HG03469 (cell line): ENCODE data around the gene TNNT2.

Experiments
- ATAC-seq: cut with Tn5 transposase; IDR thresholded peaks from one replicate; pipeline ENCODE4 v1.9.1; 2021; ENCODE audit warnings: mild to moderate bottlenecking, moderate library complexity, moderate number of reproducible peaks; ENCODE audit not compliant: unreplicated experiment

Gene TNNT2

DNA sequence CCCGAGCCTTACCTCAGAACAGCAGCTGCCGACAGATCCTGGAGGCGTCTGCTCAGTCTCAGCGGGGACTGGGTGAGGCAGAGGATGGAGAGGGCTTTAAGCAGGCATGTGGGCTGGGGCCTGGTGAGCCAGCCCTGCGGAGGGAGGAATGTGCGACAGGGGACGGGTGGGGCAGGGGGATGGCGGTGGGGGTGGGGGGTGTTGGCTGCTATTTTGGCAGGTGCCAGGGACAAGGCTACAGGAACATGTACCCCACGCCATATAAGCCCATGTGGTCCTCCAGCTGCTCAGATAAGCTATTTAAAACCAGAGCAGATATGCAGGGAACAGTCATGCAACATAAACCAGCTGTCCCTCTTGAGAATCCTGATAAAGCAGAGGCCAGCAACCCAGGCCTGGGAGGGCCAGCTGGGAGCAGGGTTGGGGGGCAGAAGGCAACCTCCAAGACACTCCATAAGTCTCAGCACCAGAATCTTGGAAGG, at the start of gene TNNT2:
TNNT2 (minus strand) TSS at position 70 of the 482 bp plus-strand sequence. CDS start 4,426 bp downstream, outside the sequence.
- ATAC-seq: no peak

DNA sequence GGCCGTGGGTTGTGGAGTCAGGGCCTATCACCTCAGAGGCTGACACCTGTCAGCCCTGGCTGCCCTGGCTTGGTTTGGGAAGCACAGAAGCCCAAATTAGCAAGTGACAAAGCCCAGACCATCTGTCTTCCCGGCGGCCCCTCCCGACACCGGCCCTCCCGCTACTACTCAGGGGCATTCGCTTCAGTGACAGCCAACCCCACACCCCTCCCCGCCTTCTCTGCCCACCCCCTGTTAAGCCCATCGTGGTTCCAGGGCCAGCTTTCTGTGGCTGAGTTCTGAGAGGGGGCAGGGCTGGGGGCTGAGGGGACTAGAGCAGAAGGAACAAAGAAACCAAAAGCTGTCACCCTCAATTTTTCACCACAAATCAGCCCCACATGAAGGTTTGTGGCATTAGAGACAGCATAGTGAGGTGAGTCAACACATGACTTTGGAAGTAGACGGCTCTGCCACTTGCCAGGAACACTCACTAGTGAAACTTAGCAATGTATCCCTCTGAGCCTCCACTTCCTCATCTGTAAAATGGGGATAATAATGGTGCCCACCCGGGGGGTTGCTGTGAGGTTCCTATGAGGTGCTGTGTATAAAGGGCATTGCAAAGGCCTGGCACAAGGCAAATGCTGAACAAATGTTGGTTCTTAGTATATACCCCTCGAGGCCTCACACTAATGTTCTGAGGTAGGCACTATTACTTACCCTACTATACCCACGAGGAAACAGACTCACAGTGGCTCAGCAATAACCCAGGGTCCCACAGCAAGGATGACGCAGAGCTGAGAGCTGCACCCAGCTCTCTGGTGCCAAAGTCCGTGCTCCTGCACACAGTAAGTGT, 49.2 kb upstream of the TNNT2 start:
- ATAC-seq: no peak

DNA sequence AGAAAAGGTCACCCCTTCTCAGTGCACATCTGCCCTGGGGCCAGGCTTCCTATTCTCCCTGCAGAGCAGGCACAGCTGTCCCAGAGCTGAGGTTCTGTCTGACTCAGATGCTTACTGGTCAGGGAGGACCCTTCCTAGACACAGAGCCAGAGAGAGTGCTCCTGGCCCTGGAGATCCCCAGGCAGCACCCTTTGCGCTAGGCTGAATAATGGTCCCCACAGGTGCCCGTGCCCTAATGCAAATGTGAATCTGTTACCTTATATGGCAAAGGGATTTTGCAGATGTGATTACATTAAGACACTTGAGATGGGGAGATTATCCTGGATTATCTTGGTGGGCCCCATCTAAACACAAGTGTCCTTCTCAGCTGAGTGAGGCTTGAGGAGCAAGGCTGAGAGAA, 46.7 kb upstream of the TNNT2 start:
- no peak for ATAC-seq

DNA sequence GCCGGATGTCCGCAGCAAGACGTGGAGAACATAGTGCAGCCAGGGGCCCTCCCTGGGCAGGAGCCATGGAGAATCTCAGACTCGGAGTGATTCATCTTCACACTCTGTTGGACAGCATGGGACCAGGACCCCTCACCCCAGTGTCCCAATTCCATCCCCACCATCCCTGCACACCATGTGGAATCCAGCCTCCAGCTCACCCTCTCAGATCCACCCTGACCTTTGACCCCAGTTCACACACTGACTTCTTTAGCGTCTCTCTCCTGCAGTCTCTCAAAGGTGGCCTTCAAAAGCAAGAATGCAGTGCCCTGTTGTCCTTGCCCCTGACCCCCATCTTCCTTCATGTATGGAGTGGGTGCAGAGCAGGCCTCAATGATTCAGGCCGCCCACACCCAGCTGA, 46.2 kb upstream of the TNNT2 start:
- ATAC-seq: no peak

DNA sequence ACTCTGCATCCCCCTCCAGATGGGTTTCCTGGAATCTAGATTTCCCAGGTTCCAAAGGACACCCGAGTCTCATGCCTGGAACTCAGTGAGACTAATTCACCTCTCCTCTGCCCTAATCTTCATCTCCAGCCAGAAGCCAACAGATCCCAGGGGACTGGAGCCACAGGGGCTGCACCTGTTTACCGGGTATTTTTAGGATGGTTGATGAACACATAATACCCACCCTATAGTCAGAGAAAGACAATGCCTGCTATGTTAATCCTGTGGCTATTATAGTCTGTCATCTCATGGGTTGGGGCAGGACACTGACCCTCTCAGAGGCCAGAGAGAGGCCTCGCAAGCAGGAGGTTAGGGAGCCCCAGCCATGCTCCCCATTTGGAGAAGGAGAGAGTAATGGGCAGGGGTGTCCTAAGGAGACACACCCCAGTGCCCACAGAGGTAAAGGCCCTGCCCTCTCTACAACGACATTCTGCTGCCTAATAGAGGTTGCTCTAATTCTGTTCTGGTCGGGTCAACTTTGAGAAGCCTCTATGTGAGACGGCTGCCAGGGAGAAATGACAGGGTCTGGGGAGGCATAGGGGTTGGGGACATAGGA, 45.1 kb upstream of the TNNT2 start:
- no peak for ATAC-seq

DNA sequence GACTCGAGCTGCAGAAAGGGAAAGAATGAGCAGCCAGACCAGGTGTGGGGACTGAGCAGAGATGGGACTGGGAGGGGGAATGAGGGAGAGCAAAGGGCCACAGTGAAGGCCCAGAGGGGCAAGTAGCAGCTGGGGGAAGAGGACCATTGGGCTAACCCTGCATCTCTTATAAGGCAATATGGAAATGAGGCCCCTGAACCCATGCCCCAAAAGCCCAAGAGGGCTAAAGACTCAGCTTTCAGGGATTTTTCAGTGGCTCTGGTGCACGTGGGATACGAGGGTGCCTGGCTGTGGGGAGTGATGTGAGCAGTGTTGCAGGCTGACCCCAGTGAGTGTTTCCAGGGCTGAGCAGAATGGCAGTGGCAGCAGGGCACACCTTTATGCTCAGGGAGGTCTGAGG, 44.5 kb upstream of the TNNT2 start:
- no peak for ATAC-seq

DNA sequence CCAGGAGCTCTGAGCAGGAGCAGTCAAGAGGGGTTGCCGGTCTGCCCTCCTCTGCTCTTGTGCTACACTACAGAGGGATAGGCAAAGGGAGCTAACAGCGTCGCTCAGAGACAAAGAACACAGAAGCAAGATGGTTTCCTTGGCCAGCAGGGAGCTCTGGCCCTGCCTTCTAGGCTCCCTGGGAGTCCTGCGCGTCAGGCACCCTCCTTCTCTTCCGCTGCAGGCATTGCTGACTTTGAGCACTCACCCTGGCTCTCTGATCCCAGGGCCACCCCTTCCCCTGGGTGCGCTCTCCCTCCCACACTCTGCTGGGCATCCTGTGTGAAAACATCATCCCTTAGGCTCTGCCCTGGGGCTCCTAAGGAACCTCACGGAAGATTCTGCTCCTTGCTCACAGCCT, 43.6 kb upstream of the TNNT2 start:
- ATAC-seq: no peak

DNA sequence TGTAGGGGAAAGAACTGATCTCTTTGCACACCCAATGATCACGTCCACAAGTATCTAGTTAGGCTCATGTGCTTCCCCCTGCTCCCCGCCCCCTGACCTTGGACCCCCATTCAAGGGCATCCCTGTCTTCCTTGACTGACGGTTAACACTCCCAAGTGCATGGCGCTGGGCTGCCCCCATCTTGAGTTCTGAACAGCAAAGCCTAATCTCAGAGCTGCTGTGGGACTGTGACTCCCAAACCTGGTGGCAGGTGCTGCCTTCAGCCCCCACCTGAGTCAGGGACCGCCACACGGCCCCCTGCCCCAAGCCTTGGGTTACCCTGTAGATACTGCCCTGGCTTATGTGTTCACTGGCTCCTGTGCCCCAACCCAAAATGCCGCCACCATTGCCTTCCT, 43.1 kb upstream of the TNNT2 start:
- no peak for ATAC-seq

DNA sequence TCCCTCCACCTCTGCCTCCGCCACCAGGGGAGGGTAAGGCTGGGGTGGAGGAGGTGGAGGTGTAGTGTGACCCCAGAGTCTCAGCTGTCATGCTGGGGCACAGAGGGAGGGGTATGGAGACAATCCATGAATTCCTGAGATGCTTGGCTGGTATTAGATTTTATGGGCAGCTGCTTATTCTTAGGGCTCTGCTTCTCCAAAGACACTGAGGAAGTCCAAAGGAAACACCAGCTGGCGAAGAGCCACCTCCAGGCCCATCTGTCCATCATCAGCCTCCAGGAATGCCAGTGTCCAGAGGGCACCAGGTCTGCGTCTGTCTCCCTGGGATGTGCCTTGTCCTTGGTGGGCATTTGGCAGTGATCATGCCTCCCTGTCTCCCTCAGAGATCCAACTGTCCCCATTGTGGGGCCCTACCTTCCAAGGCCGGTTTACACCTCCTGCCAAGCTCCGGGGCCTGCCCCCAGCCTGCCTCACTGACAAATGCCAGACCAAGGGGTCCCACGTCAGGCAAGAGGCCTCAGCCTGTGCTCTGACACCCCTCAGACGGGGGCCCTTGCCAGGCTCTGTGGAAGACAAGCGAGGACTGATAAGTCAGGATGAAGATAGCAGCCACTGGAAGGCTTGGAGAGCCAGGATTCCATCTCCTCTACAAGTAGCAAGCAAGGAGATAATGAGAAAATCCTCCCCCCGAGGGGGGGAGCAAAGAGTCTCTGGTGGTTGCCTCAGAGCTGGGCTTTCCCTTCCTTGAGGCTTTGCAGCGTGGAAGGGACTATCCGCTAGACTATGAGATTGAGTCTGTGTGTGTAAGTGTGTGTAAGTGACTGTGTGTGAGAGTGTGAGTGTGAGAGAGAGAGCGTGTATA, 42.5 kb upstream of the TNNT2 start:
- ATAC-seq: no peak

DNA sequence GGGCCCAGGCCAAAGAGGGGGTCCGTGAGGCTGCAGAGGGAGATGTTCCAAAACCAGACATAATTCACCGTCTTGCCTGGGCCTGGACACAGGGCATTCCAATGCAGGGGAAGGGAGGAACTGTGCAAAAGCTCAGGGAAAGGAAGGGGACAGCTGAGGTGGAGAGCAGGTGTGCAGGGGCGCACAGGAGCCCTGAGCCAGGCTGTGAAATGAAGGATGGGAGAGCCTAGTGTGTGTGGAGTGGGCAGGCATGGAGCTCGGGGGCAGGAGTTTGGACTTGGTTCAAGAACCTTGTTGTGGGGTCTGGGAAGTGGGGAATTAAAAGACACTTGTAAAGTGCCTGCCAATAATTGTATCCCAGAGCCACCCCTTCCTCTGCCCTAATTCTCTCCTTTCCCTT, 41.8 kb upstream of the TNNT2 start:
- ATAC-seq: no peak

DNA sequence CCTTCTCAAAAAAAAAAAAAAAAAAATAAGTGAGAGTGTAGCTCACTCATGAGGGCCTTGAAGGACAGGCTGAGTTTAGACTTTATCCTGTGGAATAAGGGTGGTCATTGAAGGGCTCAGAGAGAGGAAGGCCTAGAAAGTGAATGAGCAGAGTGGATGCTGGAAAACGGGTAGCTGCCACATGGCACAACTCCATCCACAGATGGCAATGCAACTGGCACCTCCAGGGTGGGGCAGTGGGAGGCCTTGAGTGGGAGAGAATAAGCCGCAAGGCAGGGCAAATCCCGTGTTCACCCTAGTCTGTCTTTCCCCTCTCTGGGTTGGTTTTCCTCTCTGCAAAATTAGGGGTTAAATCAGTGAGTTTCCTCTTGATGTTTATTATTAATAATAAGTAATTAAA, 41.0 kb upstream of the TNNT2 start:
- ATAC-seq: no peak

DNA sequence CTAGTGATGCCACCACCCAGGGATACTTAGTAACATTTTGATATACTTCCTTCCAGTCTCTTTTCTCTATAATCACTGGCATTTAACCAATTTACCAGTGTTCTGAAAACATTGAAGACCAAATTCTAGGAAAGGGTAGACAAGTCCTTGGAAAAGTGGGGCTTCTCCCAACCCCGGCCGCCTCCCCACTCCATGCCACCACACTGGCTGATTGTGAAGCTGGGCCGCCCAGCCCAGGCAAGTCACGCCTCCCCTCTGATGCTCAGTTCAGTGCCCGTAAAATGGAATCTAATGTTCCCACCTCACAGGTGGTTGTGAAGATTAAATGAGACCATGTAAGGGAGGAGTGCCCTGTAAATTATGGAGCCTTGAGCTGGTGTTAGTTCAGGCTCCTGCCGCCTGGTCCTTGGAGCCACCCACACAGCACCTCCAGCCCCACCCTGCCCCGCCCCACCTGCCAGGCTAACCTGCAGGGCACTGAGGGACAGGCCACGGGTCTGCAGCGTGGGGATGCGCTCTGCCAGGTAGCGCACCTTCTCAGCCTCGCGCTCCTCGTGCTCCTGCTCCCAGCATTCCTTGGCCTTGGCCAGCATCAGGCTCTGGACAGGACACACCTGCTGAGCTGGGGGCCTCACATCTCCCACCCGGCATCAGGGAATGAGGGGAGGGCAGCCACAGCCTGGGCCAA, 36.7 kb upstream of the TNNT2 start:
- ATAC-seq: no peak

DNA sequence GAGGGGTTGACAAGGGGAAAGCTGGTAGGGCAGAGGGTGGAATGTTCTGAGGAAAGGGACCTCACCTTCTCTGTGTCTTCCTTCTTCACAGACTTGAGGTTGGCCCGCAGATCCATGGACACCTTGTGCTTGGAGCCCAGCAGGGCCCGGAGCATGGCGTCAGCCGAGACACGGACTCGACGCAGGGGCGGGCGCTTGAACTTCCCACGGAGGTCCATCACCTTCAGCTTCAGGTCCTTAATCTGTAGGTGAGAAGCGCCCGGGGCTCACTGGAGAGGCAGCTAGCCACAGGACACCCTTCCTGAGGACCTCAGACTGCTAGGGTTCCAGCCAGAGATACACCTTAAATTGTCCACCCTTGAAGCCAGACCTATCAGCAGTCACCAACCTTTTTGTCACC, 33.8 kb upstream of the TNNT2 start:
- no peak for ATAC-seq

DNA sequence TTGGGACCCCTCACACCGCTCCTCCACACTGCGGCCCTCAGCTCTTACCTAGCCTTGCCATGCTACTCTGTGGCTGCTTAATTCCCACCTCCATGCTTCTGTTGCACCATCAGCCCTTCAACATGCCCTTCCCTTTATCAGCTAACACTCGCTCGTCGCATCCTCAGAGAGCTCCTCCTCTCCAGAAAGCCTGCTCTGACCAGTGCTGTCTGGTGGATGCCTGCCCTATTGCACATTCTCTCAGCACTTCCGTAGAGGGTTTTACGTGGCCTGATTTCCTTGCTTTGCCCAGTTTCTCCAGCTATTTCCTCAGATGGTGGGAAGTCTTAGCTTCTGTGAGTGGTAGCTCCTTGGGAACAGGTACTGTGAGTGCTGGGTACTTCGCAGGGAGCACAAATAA, 32.0 kb upstream of the TNNT2 start:
- no peak for ATAC-seq

DNA sequence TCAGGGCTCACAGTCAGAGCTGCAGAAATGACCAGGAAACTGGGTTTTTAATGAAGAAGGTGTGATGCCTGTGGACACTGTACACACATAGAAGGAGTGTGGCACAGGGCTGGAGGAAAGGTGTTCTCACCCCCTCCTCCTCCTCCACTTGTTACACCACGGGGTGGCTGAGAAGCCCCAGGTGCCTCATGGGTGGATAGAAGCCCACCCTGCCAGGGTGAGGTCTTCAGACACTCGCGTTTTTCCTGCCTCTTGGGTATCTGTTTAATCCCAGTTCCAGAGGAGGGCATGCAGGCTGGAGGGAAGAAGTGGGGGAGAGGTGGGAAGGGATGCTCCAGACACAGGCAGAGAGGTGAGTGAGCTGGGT, 31.3 kb upstream of the TNNT2 start:
- ATAC-seq: no peak

DNA sequence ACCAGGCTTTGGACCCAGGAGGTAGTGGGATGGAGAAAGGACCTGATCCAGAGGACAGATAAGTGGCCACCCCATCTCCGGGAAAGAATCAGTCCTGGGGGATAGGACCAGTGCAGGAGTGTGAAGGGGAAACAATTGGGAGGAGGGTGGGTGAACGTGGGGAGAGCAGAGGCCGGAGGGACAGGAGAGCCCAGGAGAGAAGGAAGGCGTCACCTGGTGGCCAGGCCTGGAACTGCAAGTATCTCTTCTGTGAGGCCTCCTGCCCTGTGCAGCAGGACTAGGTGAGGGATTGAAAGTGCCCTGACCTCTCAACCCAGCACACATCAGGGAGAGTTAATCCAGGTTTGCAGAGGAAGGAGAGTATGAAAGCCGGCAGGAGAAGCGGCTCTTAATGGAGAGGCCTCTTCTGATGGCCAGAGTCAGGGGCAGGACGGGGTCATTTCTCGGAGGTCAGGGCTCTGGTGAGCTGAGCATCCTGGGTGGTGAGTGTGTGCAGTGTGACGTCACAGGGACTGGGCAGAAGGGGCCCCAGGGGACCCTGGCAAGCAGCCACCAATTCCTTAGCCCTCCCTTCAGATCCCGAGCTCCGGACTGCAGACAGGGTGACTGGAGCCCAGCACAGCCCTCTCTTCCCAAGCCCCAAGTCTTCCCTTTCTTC, 30.8 kb upstream of the TNNT2 start:
- no peak for ATAC-seq

DNA sequence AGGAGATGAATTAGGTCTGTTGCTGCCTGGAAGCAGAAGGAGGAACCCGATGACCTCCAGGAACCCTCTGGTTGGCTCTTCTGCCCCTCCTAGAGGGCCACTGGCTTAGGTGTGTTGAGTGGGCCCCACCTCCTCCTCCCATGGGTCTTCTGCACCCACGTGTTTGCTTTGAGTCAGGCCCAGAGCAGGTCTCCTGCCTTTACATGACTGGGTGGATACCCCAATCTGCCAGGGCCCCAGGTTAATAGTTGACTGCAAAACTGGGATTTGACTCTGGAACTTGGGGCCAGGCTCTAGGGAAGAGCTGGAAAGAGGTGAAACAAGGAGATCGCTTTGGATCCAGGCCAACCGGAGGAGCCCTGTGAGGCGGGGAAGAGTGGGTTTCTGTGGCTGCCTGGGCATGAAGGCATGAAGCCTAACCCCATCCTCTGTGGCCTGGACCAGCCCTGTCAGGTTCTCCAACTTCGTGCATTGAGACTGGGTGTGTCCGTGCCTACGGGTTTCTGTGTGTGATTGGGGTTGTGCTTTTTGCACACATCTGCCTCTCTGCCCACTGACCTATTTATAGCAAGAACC, 29.4 kb upstream of the TNNT2 start:
- no peak for ATAC-seq

DNA sequence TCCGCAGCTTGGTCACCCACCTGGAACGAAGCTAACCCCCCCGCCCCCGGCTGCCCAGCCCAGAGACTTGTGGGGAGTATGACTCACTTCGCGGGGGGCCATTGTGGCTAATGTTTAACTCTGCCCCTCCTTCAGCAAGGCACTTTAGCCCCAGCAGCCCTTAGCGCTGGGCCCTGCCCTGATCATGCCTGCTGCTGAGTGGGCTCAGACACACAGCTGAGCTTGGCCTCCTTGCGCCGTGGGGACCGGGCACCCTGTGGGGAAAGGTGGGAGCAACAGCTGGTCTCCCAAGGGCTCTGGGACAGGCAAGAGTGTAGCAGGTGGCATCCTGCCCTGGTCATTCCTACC, 28.0 kb upstream of the TNNT2 start:
- ATAC-seq: no peak

DNA sequence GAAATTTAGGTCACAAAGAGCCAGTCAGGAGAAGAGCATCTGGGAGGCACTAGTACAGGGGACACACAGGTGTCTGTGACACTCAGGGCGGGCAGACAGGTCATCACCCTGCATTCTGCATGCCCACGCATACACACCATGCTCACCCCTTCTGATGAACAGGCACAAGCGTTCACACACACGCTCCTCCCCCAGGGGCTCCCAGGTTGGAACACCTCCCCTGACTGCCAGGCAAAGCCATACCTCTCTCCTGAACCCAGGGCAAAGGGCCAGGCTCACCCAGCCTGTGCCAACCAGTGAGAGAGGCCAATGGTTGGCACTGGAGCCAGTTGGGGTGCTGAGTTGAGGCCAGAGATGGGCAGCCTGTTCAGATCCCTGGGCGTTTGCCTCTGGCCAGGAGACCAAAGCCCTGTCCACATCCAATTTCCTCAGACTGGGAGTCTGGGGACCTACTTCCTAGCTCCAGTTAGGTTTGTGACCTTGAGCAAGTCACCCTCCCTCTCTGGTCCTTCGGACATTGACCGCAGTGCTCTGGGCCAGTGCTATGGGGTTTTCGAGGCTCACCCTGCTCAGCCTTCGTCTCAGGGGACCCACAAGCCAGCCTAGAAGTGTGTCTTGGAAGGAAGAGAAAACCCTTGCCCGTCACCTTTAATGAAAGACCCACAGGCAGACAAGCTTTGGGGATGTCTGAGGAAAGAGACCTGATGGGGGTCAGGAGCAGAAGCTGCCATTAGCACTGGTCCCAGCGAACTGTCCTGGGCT, 27.4 kb upstream of the TNNT2 start:
- no peak for ATAC-seq

DNA sequence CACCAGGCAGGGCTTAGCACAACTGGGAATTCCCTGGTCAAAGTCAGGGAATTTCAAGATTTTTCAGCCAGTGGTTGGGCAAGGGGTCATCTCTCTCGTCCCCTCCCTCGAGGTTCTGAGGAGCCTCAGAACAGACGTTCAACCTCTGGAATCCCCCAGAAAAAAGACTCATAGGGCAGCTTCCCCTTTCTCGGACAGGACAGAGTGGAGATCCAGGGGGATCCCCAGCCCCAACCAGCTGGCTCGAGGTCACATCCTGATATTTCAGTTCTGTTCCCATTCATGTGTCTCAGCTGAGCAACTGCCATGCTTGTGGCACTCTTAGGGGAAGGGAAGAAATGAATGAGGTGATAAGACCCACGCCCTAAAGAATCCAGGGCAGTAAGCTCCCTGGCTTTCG, 26.6 kb upstream of the TNNT2 start:
- ATAC-seq: no peak
